Epithelial cell of proximal tubule (primary cell): Measurements from ENCODE around the gene C9. TPM values are rescaled to one million over a fixed set of nuclear protein-coding genes. Genes with fewer than 3 reads are reported as not detected.

Experiments used
- DNase-seq: peaks from one replicate; pipeline ENCODE4 v3.0.0-alpha.2; 2011; ENCODE audit warnings: low read depth
- H3K4me3 ChIP-seq: 2 replicates; pipeline ENCODE4 v1.5.1; 2011; ENCODE audit warnings: low read depth, mild to moderate bottlenecking, low read length
- CTCF ChIP-seq: conservative IDR thresholded peaks from 2 replicates; pipeline ENCODE4 v1.5.1; 2012; ENCODE audit warnings: low read depth, mild to moderate bottlenecking, low read length
- total RNA-seq: library from RNA; depleted of rRNA; stranded (reverse); fragments of >200 nt; gene quantifications from 2 replicates; pipeline ENCODE4 v1.2.3, GENCODE V29; 2015

The C9 gene
- total RNA-seq, 1 donor from 2014 or later = not detected

GRCh38 chr5:39267186-39267585 is 97.1 kb downstream of the C9 start:
- TF ChIP-seq CTCF = no peak
- no peak overlapping the region for H3K4me3 ChIP-seq
- DNase-seq = no peak

GRCh38 chr5:39266442-39266841 is 97.9 kb downstream of the C9 start:
- no peak for TF ChIP-seq CTCF
- DNase-seq = no peak
- no peak overlapping the region for H3K4me3 ChIP-seq

- DNase-seq = no peak
- TF ChIP-seq CTCF = no peak
- H3K4me3 ChIP-seq = no peak overlapping the region
These were observed 99.8 kb downstream of the C9 start for GRCh38 chr5:39264528-39264927.

- DNase-seq = no peak
- TF ChIP-seq CTCF = no peak
- H3K4me3 ChIP-seq = no peak overlapping the region
These were observed 101.3 kb downstream of the C9 start for GRCh38 chr5:39262981-39263380.

GRCh38 chr5:39260095-39260494 is 104.2 kb downstream of the C9 start:
- no peak overlapping the region for H3K4me3 ChIP-seq
- no peak for TF ChIP-seq CTCF
- no peak for DNase-seq

GRCh38 chr5:39257554-39257953 is 106.7 kb downstream of the C9 start:
- no peak overlapping the region for H3K4me3 ChIP-seq
- peak; percentile 59 for DNase-seq
- no peak for TF ChIP-seq CTCF

GRCh38 chr5:39256477-39257235 is 107.6 kb downstream of the C9 start:
- no peak overlapping the region for H3K4me3 ChIP-seq
- TF ChIP-seq CTCF = no peak
- peak; percentile 87 for DNase-seq
